OCI-LY7 (cell line): ENCODE measurements around the gene CDHR2.

ENCODE experiments used
- CTCF ChIP-seq: fragments of 200-600 bp; sonication (generic); conservative IDR thresholded peaks from 2 replicates; pipeline ENCODE4 v1.5.1; 2014; ENCODE audit warnings: mild to moderate bottlenecking, antibody characterized with exemption, low read length, moderate library complexity, mixed read lengths
- EZH2phosphoT487 ChIP-seq: fragments of 200-600 bp; sonication (generic); IDR thresholded peaks from 2 replicates; pipeline ENCODE4 v1.6.1; 2018; ENCODE audit warnings: low read depth, borderline replicate concordance, mild to moderate bottlenecking, mixed run types, antibody characterized with exemption, low read length, moderate library complexity, mixed read lengths

GRCh38 chr5:176581361-176581760 lies 32.2 kb downstream of the CDHR2 start:
- TF ChIP-seq CTCF: no peak
- TF ChIP-seq EZH2phosphoT487: no peak
